Spleen (tissue), 7 donors: ENCODE results near the gene HNF1B.

Source experiments
- POLR2A ChIP-seq, 3 donors: fragments of 450-650 bp; IDR thresholded peaks; one replicate each; pipeline ENCODE4 v1.5.1; 2017; ENCODE audit warnings: antibody characterized with exemption in 3 of 3, mild to moderate bottlenecking in 1 of 3
- POLR2AphosphoS5 ChIP-seq, 3 donors: sonication (generic); formaldehyde crosslinking; IDR thresholded peaks; one replicate each; pipeline ENCODE4 v1.5.1; 2017; ENCODE audit warnings: antibody characterized with exemption in 3 of 3
- TF ChIP-seq, protein P1 (sequence below), 11 experiments: fragments of 200-600 bp in 7 of 11; fragments of 450-650 bp in 4 of 11; sonication (generic) in 4 of 11; IDR thresholded peaks in 8 of 11; conservative IDR thresholded peaks in 3 of 11; 1 replicate in 7 of 11; 2 replicates in 4 of 11; pipeline versions ENCODE4 v1.4.0 to v1.8.0; 2016 to 2021; ENCODE audit warnings: antibody characterized with exemption in 11 of 11, inconsistent platforms in 4 of 11, mild to moderate bottlenecking in 1 of 11
- donor health status: DM: no; HTN: no; CAD: no; lungs with moderate emphysema.
- donor health status: DM: no; HTN: no; CAD: no.
- donor health status: DM: no; HTN: no; CAD: no.

DNA sequence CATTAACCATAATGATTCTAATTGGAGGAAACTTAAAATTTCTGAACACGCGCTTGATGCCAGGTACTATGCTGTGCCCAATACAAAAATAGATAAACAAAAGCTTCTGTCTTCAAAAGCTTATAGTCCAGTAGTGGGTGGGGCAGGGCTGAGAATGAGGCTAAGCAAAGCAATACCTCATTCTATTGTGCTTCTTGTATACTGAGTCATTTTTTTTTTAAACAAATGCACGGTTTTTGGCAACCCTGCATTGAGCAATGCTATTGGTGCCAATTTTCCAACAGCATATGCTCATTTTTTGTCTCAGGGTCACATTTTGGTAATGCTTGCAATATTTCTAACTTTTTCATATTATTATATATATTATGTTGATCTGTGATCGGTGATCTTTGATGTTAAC is 34.7 kb upstream of the HNF1B start:
- TF ChIP-seq, protein P1, sequence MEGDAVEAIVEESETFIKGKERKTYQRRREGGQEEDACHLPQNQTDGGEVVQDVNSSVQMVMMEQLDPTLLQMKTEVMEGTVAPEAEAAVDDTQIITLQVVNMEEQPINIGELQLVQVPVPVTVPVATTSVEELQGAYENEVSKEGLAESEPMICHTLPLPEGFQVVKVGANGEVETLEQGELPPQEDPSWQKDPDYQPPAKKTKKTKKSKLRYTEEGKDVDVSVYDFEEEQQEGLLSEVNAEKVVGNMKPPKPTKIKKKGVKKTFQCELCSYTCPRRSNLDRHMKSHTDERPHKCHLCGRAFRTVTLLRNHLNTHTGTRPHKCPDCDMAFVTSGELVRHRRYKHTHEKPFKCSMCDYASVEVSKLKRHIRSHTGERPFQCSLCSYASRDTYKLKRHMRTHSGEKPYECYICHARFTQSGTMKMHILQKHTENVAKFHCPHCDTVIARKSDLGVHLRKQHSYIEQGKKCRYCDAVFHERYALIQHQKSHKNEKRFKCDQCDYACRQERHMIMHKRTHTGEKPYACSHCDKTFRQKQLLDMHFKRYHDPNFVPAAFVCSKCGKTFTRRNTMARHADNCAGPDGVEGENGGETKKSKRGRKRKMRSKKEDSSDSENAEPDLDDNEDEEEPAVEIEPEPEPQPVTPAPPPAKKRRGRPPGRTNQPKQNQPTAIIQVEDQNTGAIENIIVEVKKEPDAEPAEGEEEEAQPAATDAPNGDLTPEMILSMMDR (IDR thresholded peaks at IDR 0.05 in 8 of 11, conservative IDR thresholded peaks at IDR 0.05 in 3 of 11) = no peak
- TF ChIP-seq POLR2A (IDR thresholded peaks at IDR 0.05) = no peak
- no peak for TF ChIP-seq POLR2AphosphoS5 (IDR thresholded peaks at IDR 0.05)
